Measurements from ENCODE around the gene CTR9.
A peak's percentile ranks its signal among the peaks of the same experiment; 100 is the strongest.

Gene CTR9

DNA sequence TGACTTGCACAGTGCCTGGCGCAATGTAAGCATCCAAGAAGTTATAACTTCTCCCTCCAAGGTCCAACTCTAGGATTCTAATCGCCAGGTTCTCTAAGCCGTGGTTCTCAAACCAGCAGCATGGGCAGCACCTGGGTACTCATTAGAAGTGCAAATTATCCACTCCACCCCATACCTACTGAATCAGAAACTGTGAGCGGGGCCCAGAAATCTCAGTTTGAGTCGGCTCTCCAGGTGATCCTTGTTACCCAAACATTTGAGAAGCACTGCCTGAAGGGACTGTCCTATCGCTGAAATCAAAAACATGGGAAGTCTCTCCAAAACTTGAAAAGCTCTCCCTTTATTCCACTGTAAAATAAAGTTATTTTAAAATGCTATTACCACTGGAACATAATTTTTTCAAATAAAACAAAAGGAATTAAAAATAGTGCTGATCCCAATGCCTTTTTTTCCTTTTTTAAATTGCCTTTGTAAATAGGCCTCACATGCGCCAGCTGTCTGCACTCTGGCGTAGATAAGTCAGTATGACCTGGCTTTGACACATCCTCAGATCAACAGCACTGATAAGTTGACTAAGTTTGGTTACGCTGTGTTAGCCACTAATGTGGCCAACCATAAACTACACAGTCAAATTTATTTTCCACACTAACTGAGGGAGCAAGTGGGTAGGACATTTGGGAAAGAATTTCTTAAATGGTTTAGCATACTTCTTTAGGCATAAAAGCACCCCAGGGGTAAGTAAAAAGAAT, 8.4 kb upstream of the CTR9 start:
- no peak for DNase-seq (ENCODE audit: low read depth in 2 of 2)

DNA sequence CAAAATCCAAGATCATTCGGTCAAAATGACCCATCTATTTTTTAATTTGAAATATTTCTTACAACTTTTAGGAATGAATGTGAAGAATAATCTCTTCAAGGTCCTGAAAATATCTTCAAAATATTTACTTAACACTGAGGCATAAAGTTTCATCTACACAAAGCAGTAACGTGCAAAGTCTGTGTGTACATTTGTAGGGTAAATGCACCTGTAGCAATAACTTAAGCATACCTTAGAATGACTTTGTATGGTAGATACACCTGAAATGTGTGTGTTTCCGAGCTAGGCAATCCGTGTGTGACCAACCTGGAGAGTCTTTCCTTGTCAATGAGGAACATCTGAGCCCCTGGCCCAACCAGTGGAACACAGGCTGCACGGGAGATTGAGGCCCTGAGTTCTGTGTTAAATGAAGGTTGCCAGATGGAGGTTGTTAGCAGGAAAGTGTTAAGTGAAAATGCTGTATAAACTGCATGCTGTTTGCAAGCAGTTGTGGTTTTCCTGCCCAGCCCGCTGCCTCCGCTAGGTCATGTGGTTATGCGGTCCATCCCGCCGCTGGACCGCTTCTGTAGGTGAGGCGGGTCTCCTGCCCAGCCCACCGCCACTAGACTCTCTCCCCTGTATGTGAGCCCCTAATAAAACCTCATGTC, 7.6 kb upstream of the CTR9 start:
- no peak for DNase-seq (ENCODE audit: low read depth in 2 of 2)

DNA sequence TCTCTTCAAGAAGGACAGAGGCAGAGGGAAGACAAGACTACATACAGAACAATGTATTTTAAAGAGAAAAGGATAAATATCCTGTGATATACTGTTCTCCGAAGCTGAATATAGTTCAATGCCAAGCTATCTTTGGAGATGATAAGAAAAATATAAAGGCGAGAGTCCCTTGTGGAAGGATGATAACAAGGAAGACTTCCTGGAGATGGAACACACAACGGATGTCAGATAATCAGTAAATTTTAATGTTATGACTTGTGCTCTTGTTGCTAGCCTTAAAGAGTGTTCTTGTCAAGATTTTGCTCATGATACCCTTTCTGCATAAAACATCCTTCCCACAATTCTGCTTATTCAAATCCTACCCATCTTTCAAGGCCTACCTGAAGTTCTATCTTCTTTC, 6.8 kb upstream of the CTR9 start:
- DNase-seq (ENCODE audit: low read depth in 2 of 2): no peak

DNA sequence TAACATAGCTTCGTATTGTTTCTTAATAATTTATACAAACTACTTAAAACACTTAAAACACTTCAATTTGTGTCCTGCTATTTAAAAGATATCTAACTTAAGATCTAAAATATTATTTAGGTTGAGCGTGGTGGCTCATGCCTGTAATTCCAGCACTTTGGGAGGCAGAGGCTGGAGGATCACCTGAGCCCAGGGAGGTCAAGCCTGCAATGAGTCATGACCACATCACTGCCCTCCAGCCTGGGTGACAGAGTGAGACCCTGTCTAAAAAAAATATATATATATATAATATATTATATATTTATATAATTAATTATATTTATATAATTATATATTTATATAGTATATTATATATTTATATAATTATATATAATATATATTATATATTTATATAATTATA, 4.2 kb upstream of the CTR9 start:
- DNase-seq (ENCODE audit: low read depth in 2 of 2): no peak

DNA sequence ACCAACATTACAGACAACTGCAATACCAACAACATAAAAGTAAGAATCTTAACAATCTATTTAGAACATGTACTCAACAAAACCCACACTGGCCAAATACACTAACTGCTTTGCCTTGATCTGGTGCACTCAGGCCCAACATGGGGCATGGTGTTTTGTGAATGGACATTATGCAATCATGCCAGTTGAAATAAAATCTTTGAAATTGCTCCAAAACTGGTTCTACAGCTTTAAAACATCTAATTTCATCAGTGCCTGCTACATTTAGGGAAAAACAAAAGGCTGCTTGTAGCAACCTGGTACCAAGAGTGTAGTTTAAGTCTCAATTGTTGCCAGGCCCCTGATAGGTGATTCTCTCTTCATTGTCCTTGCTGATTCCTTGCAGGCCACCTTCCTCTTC, 3.3 kb upstream of the CTR9 start:
- no peak for DNase-seq (ENCODE audit: low read depth in 2 of 2)

DNA sequence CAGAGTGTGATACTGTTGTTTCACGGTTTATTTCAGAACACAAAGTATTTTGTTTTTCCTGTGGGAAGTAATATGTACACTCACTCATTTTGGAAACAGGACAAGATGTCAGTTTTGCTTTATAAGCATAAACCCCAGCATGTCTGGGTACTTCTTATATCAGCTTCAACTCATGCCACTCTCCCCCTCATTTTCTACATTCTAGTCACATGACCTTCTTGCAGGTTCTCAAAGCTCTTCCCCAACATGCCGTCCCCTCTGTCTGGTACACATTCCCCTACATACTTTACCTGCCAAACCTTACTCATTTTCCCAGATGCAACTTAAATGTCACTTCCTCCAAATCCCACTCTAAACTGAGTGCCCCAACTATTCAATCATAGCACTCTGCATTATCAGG, 1.6 kb upstream of the CTR9 start:
- DNase-seq (ENCODE audit: low read depth in 2 of 2): no peak

DNA sequence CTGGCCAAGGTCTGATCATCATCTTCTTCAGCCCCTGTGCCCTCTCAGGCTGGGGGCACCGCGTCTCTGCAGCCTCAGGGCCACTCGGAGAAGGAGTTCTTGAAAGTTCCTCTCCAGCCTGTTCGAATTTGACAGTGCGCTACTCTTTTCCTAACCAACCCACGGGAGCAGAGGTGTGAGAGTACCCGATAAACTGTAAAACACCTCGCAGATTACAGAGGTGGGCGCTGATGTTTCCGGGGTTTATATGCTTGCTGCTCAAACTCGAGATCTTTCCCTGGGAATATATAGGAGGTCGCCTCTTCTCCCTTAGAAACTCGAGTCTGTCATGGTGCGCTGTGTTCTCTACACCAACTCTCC, 515 bp downstream of the CTR9 start:
- DNase-seq (ENCODE audit: low read depth in 2 of 2): no peak

DNA sequence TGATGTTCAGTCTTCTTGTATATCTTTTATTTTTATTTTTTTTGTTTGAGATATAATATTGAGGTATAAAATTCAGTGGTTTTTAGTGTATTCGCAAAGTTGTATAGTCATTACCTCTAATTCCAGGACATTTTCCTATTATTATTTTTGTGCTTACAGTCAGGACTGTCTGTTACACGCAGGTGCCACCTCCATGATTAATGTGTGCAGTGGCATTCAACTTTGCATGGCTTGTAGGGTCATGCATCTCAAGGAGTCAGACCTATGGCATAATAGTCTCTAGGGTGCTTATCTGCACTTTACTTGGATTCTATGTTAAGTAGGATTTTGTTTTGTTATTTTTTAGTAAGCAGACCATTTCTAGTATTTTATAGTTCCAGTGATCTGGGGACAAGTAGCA, 1.0 kb downstream of the CTR9 start:
- DNase-seq (ENCODE audit: low read depth in 2 of 2): no peak

DNA sequence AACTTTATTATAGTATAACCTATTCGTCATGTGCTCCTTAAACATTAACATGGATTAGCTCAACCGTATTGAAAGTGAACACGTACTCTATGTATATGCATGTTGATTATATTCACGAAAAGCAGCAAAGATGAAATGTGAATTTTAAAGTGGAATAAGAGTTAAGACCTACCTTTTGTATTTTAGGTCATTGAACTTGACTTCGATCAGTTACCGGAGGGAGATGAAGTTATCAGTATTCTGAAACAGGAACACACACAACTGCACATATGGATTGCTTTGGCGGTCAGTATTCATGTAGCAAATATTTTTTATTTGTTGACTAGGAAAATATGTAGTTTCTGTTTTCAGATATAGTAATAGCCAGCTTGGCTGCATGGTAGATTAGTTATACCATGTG, 1.4 kb downstream of the CTR9 start:
- DNase-seq (ENCODE audit: low read depth in 2 of 2): no peak

DNA sequence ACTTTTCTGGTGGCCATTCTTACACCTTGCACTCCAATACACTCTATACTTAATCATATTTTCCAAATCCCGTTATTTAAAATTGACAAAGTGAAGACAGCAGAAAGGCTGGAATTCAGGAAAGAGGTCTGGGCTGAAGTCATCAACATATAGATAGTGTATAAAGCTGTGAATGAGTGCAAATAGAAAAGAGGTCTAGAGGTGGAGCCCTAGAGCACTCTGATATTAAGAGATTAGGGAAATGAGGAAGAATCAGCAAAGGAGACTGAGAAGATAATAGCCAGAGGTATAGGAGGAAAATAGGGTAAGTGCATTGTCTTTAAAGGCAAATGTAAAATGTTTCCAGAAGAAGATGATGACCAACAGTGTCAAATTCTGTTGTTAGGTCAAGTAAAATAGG, 7.9 kb downstream of the CTR9 start:
- no peak for DNase-seq (ENCODE audit: low read depth in 2 of 2)

DNA sequence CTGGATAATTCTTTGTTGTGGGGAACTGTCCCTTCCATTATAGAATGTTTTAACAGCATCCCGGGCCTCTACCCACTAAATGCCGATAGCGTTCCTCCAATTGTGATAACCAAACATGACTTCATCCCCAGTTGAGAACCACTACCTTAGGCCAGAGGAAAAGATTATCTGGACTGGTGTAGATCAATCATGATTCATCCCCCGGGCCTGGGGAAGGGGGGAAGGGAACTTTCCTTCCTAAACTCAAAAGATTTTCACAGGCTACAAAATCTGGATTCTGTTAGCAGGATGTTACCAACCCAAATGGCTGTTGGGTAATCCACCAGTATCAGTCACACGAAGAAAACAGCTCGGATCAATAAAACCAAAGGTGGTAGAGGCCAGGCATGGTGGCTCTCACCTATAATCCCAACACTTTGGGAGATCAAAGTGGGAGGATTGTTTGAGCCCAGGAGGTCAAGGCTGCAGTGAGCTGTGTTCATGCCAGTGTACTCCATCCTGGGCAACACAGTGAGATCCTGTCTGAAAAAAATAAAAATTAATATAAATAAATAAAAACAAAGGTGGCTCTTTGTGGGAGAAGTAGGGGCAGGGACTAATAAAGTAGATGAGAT, 10.1 kb downstream of the CTR9 start:
- DNase-seq (ENCODE audit: low read depth in 2 of 2): no peak

DNA sequence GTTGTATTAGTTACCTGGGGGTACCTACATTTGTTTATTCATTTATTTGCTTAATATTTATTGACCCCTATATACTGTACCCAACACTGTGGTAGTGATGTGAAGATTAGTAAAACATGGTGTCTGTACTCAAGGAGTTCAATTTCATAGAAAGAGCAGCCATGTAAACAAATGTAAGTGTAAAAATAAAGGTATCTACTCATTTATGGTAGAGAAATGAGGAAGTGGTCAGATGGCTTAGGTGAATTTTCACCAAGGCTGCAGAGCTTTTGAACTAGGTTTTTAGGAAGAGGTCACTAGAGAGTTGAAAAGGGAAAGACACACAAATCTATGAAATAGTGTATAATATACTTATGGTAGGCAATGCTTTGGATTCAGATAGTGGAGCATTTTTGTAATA, 11.1 kb downstream of the CTR9 start:
- DNase-seq (ENCODE audit: low read depth in 2 of 2): no peak

DNA sequence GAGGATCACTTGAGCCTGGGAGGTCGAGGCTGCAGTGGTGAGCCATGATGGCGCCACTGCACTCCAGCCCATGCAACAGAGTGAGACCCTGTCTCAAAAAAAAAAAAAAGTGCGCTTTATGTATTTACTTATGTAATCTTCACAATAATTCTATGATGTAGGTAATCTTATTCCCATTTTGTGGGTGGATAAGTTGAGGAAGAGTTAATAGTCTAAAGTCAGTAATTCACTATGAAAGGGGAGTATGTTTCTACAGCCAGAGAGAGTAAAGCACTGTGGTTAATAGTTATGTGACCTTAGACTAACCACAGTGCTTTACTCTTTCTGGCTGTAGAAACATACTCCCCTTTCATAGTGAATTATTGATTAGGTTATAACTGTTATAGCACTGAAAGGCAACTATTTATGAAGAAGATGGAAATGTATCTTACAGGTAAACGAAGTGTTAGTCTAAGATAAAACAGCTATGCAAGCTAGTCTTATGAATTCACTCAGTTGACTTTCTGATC, 11.9 kb downstream of the CTR9 start:
- no peak for DNase-seq (ENCODE audit: low read depth in 2 of 2)

DNA sequence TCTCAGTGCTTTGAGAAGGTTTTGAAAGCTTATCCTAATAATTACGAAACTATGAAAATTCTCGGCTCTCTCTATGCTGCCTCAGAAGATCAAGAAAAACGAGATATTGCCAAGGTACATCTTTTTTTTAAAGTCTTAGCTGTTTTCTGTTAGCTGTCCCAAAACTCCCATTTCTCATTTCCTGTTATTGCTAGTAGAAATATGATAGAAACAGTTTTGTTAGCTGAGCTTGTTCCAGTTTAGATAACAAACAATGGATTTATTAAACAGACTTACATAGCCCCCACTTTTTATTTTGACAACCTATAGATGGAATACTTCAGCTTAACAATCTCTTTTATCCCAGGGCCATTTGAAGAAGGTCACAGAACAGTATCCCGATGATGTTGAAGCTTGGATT, 12.7 kb downstream of the CTR9 start:
- no peak for DNase-seq (ENCODE audit: low read depth in 2 of 2)

DNA sequence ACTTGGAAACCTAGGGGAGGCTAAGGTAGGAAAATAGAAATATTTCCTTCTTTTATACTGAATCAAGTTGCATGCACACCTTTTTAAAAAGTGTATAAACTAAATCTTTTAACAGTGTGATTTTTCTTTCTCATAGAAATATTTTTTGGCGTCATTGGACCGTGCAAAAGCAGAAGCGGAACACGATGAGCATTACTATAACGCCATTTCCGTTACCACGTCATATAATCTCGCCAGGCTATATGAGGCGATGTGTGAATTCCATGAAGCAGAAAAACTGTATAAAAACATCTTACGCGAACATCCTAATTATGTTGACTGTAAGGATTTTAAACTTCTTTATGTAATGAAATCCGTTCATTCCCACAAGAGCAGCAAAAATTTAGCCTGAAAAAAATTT, 13.4 kb downstream of the CTR9 start:
- DNase-seq (ENCODE audit: low read depth in 2 of 2): no peak

DNA sequence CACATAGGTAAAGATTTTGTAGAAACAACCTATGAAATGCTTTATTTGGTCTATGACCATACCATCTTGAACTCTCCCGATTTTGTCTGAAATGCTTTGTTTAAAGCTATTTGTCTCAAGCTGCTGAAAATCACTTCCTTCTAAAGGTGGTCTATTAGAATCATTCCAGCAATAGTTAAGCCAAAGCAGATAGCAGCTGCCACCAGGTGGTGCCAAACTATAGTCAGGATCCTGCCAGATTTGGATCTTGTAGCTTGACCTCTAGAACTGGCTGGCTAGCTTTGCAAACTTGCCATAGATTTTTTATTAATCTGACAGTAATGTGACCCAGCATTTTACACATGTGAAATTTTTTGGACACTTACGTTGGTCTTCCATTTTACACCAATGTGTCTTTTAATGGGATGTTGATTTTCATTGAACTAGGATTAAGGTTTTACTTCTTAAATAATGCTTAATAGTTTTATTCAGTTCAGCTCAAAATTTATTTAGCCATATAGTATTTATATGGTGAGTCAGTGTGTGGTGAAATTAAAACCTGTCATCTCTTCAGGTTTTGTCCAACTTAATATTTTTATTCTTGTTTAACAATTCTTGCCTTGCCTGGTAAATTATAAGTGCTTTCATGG, 19.7 kb downstream of the CTR9 start:
- DNase-seq (ENCODE audit: low read depth in 2 of 2): no peak

DNA sequence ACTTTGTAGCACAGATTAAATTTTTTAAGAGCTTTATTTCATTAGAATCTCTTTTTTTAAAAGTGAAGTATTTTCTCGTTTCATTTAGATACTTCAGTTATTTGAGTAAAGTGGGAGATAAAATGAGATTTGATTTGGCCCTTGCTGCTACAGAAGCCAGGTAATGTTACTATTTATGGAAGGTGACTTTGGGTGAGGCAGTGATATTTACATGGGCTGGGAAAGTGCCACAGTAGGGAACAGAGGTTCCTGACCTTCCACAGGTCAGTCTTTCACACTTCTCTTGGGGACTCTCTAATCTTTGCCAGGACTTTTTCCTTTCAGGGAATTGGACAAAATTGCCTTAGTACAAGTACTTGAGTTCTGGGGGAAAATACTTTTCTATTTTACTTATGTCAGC, 20.4 kb downstream of the CTR9 start:
- DNase-seq (ENCODE audit: low read depth in 2 of 2): no peak

DNA sequence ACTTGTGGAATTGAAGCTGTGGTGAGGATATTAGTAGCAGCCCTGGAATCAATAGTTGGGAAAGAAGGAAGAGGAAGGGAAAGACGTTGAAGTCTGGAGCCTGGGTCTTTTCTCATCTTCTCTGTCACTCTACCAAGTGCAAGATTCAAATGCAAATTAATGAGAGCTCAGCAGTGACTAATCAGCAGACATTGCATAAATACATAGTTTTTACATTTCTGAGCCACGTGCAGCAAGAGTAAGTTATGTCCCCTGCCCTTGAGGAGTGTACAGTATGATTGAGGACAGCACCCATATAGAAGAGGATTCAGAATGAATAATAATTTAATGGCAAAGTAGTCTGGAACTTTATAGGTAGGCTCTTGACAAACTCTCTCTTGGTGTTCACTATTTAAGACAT, 23.8 kb downstream of the CTR9 start:
- no peak for DNase-seq (ENCODE audit: low read depth in 2 of 2)

DNA sequence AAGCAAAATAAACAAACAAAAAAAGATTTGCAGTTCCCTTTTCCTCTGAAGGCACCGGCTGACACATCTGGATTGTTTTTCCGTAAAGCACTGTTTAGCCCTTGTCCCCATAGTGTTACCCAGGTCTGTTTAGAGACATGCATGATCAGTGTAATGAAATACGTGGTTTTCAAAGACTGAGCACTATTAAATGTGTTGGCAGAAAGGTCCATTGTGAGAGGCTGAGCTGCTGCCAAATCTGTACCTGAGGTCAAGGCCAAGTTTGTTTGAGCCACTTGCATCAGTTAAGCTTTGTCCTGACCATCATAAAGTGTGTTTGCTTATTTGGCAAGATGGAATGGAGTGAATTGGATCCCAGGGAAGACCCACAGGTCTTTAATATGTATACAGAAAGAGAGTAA, 26.3 kb downstream of the CTR9 start:
- DNase-seq (ENCODE audit: low read depth in 2 of 2): no peak

DNA sequence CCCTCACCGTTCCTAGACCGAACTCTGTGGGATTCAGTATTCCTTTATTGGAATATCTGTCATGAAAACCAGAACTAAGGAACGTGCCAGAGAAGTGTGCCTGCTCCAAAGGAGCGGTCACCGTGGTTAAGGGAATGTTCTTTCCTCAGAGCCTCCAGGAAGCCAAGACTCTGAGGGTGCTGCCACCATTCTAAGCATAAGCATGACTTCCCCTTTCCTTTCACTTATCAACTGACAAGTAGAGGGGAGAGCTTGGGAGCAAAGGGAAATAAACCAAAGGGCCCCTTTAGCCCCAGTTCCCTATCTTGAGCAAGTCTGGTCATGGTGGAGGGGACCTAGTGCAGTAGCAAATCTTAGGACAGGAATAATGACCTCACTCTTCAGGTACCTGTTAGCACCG, 26.8 kb downstream of the CTR9 start:
- no peak for DNase-seq (ENCODE audit: low read depth in 2 of 2)

DNA sequence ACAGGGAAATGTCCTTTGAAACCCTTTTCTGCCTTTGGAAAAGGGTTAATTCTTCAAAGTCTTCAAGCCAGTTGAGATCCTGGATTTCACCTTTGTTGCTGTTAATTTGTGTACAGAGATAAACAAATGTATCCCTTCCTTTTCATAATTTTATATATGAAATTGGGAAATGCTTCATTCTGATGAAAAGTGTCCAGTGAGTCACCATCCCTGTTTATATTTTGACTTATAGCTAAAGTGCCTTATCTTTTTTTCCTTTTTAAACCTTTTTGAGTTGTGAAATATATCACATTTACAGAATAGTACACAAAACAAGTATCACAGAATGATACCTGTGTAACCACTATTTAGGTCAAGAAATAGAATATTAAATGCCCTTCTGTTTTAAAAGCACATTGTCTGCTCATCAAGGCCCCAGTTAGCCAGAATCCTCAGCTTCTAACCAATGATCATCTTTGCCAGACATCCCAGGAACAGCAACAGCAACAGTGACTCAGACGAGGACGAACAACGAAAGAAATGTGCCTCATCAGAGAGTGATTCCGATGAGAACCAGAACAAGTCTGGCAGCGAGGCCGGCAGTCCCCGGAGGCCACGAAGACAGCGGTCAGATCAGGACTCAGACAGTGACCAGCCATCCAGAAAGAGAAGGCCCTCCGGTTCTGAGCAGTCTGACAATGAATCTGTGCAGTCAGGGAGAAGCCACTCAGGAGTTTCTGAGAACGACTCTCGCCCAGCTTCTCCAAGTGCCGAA, 27.3 kb downstream of the CTR9 start:
- DNase-seq (ENCODE audit: low read depth in 2 of 2): peak in 1 of 2 experiments; percentile 19

DNA sequence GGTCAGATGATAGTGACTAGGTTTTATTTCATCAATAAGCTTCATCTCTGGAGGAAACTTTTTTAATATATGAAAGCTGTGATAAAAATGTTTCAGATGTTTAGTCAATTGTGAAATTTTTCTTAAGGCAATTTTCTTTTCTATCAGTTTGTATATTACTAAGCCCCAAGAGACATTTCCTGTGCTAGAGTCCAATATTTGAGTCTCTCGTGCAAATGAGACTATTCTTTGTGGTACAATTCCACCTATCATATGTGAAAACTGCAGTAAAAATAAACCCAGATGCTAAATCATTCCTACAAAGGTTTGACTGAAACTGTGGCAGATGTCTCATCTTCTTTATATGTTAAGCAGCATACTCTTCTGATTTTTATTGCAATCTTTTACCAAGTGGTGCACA, 28.0 kb downstream of the CTR9 start:
- no peak for DNase-seq (ENCODE audit: low read depth in 2 of 2)
